Mammary epithelial cell (primary cell): ENCODE results near the gene IMMP2L.

ENCODE experiments used
- EZH2 ChIP-seq: IDR thresholded peaks from 2 replicates; pipeline ENCODE4 v1.6.1; 2012; ENCODE audit warnings: low read length, inconsistent platforms, borderline replicate concordance
- TF ChIP-seq, protein P1 (sequence below), 2 donors: IDR thresholded peaks in 1 of 2; conservative IDR thresholded peaks in 1 of 2; 2 replicates each; pipeline ENCODE4 v1.5.1; 2011 to 2012; ENCODE audit warnings: inconsistent platforms in 2 of 2, low read length in 2 of 2, mild to moderate bottlenecking in 2 of 2, control low read depth in 1 of 2, low read depth in 1 of 2; ENCODE audit not compliant: insufficient read depth in 1 of 2; ENCODE audit errors: extremely low read depth in 1 of 2

DNA sequence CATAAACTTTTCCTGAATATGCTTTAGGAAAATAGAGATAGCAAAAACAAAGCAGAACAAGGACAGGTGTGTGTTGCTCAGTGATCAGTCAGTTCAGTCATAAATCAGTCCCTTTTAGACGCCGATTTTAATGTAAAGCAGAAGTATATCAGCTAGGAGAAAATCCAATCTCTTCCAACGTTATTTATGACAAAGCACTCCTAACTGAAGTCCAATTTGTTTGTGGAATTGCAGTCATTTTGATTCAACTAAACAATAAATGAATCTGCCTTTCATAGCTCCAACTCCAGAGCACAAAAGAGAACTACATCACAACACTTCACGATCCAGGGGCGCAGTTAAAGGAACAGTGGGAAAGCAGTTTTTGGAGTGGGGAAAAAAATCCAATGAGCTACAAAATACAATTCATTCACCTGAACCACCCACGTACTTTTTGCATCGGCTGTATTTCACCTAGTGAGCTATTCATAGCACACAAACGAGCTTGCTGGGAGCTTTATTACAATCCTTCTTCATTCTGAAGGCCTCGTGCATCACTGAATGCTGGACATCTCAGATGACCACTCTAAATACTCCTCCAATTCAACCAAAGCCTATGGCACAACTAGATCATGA is 320.0 kb downstream of the IMMP2L start:
- TF ChIP-seq EZH2: no peak
- TF ChIP-seq, protein P1, sequence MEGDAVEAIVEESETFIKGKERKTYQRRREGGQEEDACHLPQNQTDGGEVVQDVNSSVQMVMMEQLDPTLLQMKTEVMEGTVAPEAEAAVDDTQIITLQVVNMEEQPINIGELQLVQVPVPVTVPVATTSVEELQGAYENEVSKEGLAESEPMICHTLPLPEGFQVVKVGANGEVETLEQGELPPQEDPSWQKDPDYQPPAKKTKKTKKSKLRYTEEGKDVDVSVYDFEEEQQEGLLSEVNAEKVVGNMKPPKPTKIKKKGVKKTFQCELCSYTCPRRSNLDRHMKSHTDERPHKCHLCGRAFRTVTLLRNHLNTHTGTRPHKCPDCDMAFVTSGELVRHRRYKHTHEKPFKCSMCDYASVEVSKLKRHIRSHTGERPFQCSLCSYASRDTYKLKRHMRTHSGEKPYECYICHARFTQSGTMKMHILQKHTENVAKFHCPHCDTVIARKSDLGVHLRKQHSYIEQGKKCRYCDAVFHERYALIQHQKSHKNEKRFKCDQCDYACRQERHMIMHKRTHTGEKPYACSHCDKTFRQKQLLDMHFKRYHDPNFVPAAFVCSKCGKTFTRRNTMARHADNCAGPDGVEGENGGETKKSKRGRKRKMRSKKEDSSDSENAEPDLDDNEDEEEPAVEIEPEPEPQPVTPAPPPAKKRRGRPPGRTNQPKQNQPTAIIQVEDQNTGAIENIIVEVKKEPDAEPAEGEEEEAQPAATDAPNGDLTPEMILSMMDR (conservative IDR thresholded peaks at IDR 0.05 in 1 of 2, IDR thresholded peaks at IDR 0.05 in 1 of 2; ENCODE audit: extremely low read depth in 1 of 2, insufficient read depth in 1 of 2, low read depth in 1 of 2, low read length in 2 of 2): no peak
